Measurements from ENCODE around the gene PRR11. TPM values are rescaled to one million over a fixed set of nuclear protein-coding genes. Genes with fewer than 3 reads are reported as not detected.

The PRR11 gene
- total and polyA plus RNA-seq, 2 of the 8 experiments (the other 6 are each of a cell fraction or from before 2014, with no cell fraction given), result 32.7 to 83.0 TPM

DNA sequence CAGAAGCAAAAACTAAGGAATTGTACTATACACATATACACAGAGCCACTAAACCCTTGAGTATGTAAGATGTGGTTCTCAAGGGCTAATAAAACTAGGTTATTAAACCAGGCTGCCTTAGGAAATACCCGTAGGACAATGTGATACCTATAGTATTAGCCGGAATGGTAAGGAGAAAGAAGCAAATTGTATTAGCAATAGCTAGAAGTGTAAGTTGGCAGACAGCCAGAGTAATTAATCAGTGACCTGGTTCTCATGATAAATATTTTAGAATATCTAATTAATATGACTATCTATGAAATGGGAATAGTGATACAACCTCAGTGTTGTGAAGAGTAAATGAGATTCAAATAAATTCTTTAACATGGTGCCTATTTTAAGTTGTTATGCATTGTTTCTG, 83.4 kb downstream of the PRR11 start:
- Histone ChIP-seq H3K79me2 (ENCODE audit: control insufficient read depth in 1 of 2, insufficient read depth in 2 of 2, low read length in 2 of 2) (no peaks in the 10 kb centered on the region), H3K4me1 (replicated peaks in 1 of 4; ENCODE audit: control insufficient read depth in 3 of 4, insufficient read depth in 4 of 4, low read length in 3 of 4) (no peaks in the 10 kb centered on the region), H3K23me2 (ENCODE audit: low read depth, low read length) (no peaks in the 10 kb centered on the region), H2BK12ac (ENCODE audit: low read depth, low read length) (no peak overlapping the region), H3K36me3 (ENCODE audit: control insufficient read depth in 2 of 4, insufficient read depth in 4 of 4, low read length in 3 of 4) (no peaks in the 10 kb centered on the region), H3K4me2 (ENCODE audit: insufficient read depth in 1 of 2, low read depth in 2 of 2, low read length in 2 of 2) (no peak overlapping the region), H3K79me1 (ENCODE audit: low read depth, low read length) (no peaks in the 10 kb centered on the region), H3K4ac (replicated peaks; ENCODE audit: insufficient read length, low read depth, low read length) (no peak overlapping the region), H3K27me3 (replicated peaks in 1 of 4; ENCODE audit: control insufficient read depth in 3 of 4, extremely low read depth in 1 of 4, insufficient read depth in 3 of 4, low read length in 3 of 4) (no peaks in the 10 kb centered on the region), H4K91ac (replicated peaks; ENCODE audit: insufficient read length, low read length) (no peak overlapping the region), H4K8ac (ENCODE audit: extremely low read depth, insufficient read depth, low read length) (no peak overlapping the region), H3K27ac (ENCODE audit: low read depth, low read length) (no peak overlapping the region), H3K23ac (ENCODE audit: insufficient read length) (no peak overlapping the region), H2BK5ac (ENCODE audit: low read depth, low read length) (no peak overlapping the region), H4K20me1 (replicated peaks in 1 of 2; ENCODE audit: control insufficient read depth in 1 of 2, insufficient read depth in 2 of 2, low read length in 2 of 2) (no peaks in the 10 kb centered on the region), H2AK5ac (ENCODE audit: low read depth, low read length) (no peak overlapping the region), H2BK20ac (ENCODE audit: low read length) (no peak overlapping the region), H2BK15ac (ENCODE audit: low read length) (no peak overlapping the region), H4K5ac (ENCODE audit: insufficient read length, low read depth, low read length) (no peak overlapping the region), H3K18ac (ENCODE audit: extremely low read depth, low read length) (no peak overlapping the region), H3K9ac (replicated peaks in 1 of 4; ENCODE audit: extremely low read depth in 1 of 4, low read depth in 3 of 4, low read length in 3 of 4) (no peak overlapping the region), H3K14ac (ENCODE audit: insufficient read length) (no peak overlapping the region), H3K56ac (replicated peaks; ENCODE audit: insufficient read length, low read depth, low read length) (no peak overlapping the region), H2BK120ac (replicated peaks; ENCODE audit: low read depth, low read length) (no peak overlapping the region), H3K9me3 (ENCODE audit: insufficient read depth in 2 of 2, low read depth in 1 of 2, low read length in 1 of 2) (no peaks in the 10 kb centered on the region), H3K4me3 (ENCODE audit: extremely low read depth in 1 of 4, insufficient read depth in 2 of 4, low read depth in 3 of 4, low read length in 4 of 4) (no peak overlapping the region), H2AFZ (ENCODE audit: low read length) (no peak overlapping the region)
- no peak for DNase-seq (ENCODE audit: low read depth in 1 of 2, low spot score in 2 of 2)
- no peak for FAIRE-seq
- WGBS, 2 experiments (ENCODE audit: extremely low coverage in 1 of 2, insufficient coverage in 1 of 2, insufficient read length in 1 of 2, insufficient replicate concordance in 2 of 2, low coverage in 1 of 2, low lambda C conversion rate in 2 of 2, missing lambda C conversion rate in 1 of 2), result 98% methylated on average over 2 of the region's 2 CpGs; no CpG with 5 or more reads in 1 of the 2 experiments
- POLR2A ChIA-PET (ENCODE audit: partially characterized antibody), result no interaction called here
- CTCF ChIA-PET (ENCODE audit: partially characterized antibody), result interaction anchor here (0.8 kb wide), 1 partner anchor 17 kb away, joined by 3 read pairs; no protein-coding TSS in a partner anchor
- TF ChIP-seq, protein P1, sequence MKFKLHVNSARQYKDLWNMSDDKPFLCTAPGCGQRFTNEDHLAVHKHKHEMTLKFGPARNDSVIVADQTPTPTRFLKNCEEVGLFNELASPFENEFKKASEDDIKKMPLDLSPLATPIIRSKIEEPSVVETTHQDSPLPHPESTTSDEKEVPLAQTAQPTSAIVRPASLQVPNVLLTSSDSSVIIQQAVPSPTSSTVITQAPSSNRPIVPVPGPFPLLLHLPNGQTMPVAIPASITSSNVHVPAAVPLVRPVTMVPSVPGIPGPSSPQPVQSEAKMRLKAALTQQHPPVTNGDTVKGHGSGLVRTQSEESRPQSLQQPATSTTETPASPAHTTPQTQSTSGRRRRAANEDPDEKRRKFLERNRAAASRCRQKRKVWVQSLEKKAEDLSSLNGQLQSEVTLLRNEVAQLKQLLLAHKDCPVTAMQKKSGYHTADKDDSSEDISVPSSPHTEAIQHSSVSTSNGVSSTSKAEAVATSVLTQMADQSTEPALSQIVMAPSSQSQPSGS (IDR thresholded peaks at IDR 0.05; ENCODE audit: low read length), result no peak
- TF ChIP-seq NRF1 (IDR thresholded peaks at IDR 0.05; ENCODE audit: low read depth, low read length), result no peak

All from H1 (cell line).